ENCODE measurements around the gene PDSS2.

DNA sequence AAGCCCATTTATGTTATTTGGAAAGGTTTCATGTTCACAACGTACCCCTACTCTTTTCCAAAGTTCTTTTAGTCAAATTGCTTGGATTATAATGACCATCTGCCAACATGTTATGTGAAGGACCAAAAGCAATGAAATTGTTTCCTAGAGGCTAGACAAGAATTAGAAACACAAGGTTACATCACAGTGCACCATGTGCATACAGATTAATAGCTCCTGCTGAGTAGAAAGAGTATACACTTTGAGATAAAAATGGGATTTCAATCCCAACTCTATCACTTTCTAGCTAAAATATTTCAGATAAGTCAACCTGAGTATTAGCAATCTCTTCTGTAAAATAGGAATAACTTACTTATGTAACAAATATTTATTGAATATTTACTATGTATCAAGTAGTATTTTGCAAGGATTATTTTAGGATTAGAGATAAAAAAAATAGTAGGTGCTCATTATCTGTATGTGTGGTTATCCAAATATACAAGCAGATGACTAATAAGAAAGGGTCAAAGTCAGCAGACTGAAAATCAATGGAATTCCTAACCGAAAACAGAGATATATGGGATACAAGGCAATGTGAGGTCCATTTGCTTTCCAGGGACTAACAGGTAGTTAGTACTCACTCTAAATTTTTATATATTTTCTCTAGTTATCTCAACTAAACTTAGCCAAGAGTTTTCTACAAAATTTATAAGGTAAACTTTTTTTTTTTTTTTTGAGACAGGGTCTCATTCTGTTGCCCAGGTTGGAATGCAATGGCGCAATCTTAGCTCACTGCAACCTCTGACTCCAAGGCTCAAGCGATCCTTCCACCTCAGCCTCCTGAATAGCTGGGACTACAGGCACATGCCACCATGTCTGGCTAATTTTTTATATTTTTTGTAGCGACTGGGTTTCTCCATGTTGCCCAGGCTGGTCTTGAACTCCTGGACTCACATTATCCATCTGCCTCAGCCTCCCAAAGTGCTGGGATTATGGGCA is 127.7 kb downstream of the PDSS2 start:
- TF ChIP-seq TAF1 (IDR thresholded peaks at IDR 0.05; ENCODE audit: borderline replicate concordance, insufficient read depth, low read length) (no peak), POLR2AphosphoS5 (IDR thresholded peaks at IDR 0.05; ENCODE audit: low read depth, low read length) (no peak), REST (IDR thresholded peaks at IDR 0.05; ENCODE audit: insufficient read depth in 1 of 2, low read depth in 2 of 2, low read length in 2 of 2) (no peak), SIN3A (IDR thresholded peaks at IDR 0.05; ENCODE audit: borderline replicate concordance, insufficient read depth, low read length) (no peak)

Measured in PFSK-1 (cell line).